CD14-positive monocyte (primary cell): ENCODE data around the gene STAP1. TPM values are rescaled to one million over a fixed set of nuclear protein-coding genes. Genes with fewer than 3 reads are reported as not detected.
A peak's percentile ranks its signal among the peaks of the same experiment; 100 is the strongest.

ENCODE experiments used
- DNase-seq, 3 donors: peaks; one replicate each; pipeline ENCODE4 v3.0.0-alpha.2; 2011 to 2022
- H2AFZ ChIP-seq: 2 replicates; pipeline ENCODE4 v1.6.0; 2012; ENCODE audit warnings: mild to moderate bottlenecking, low read depth, low read length, inconsistent platforms; ENCODE audit not compliant: insufficient read depth, poor library complexity, severe bottlenecking
- H3K27ac ChIP-seq, 2 donors: 1 replicate in 1 of 2; 2 replicates in 1 of 2; pipeline ENCODE4 v1.5.1; 2012 to 2013; ENCODE audit warnings: low read length in 2 of 2, control low read depth in 1 of 2, inconsistent platforms in 1 of 2, low read depth in 1 of 2, mild to moderate bottlenecking in 1 of 2
- H3K27me3 ChIP-seq, 2 donors: one replicate each; pipeline versions ENCODE4 v1.6.0 to v1.6.1; 2011 to 2013; ENCODE audit warnings: low read length in 2 of 2; ENCODE audit not compliant: control insufficient read depth in 2 of 2, insufficient read depth in 2 of 2
- H3K36me3 ChIP-seq, 2 donors: replicated peaks in 1 of 2; 1 replicate in 1 of 2; 2 replicates in 1 of 2; pipeline versions ENCODE4 v1.5.1 to v1.6.1; 2012 to 2013; ENCODE audit warnings: low read length in 2 of 2, control low read depth in 1 of 2, inconsistent platforms in 1 of 2, mild to moderate bottlenecking in 1 of 2; ENCODE audit not compliant: insufficient read depth in 2 of 2, control insufficient read depth in 1 of 2
- H3K4me1 ChIP-seq, 2 donors: 1 replicate in 1 of 2; 2 replicates in 1 of 2; pipeline versions ENCODE4 v1.5.1 to v1.6.1; 2012 to 2013; ENCODE audit warnings: low read length in 2 of 2, control low read depth in 1 of 2, inconsistent platforms in 1 of 2, mild to moderate bottlenecking in 1 of 2, moderate library complexity in 1 of 2; ENCODE audit not compliant: insufficient read depth in 2 of 2, control insufficient read depth in 1 of 2
- H3K4me2 ChIP-seq: replicated peaks from 2 replicates; pipeline ENCODE3; 2012; ENCODE audit warnings: low read length, moderate library complexity, mild to moderate bottlenecking; ENCODE audit not compliant: poor library complexity, severe bottlenecking; ENCODE audit errors: extremely low read depth
- H3K4me3 ChIP-seq, 3 experiments: fragments of 200-600 bp in 1 of 3; sonication (generic) in 1 of 3; replicated peaks in 1 of 3; 1 replicate in 2 of 3; 2 replicates in 1 of 3; pipeline ENCODE4 v1.5.1; 2011 to 2013; ENCODE audit warnings: low read length in 3 of 3, mild to moderate bottlenecking in 3 of 3, control low read depth in 2 of 3, low read depth in 2 of 3, inconsistent platforms in 1 of 3, moderate library complexity in 1 of 3
- H3K79me2 ChIP-seq: 2 replicates; pipeline ENCODE4 v1.6.0; 2012; ENCODE audit warnings: mild to moderate bottlenecking, control low read depth, inconsistent platforms, low read length, moderate library complexity; ENCODE audit not compliant: insufficient read depth
- H3K9ac ChIP-seq: 2 replicates; pipeline ENCODE4 v1.6.0; 2017; ENCODE audit warnings: low read length, mild to moderate bottlenecking; ENCODE audit not compliant: insufficient read depth, poor library complexity, severe bottlenecking
- H3K9me3 ChIP-seq, 2 donors: replicated peaks in 1 of 2; 1 replicate in 1 of 2; 2 replicates in 1 of 2; pipeline versions ENCODE4 v1.5.1 to v1.6.1; 2012 to 2013; ENCODE audit warnings: low read length in 2 of 2, control low read depth in 1 of 2; ENCODE audit not compliant: control insufficient read depth in 1 of 2, insufficient read depth in 1 of 2
- H4K20me1 ChIP-seq: 2 replicates; pipeline ENCODE4 v1.6.0; 2012; ENCODE audit warnings: mild to moderate bottlenecking, low read length, control low read depth, moderate library complexity; ENCODE audit not compliant: insufficient read depth
- H3K27ac Mint-ChIP-seq, 7 donors: one replicate each; pipeline ENCODE4 v1.8.0; 2020; ENCODE audit warnings: mild to moderate bottlenecking in 7 of 7, mixed read lengths in 7 of 7, moderate library complexity in 6 of 7, inconsistent platforms in 2 of 7
- H3K27me3 Mint-ChIP-seq, 3 donors: one replicate each; pipeline ENCODE4 v1.8.0; 2021 to 2022; ENCODE audit warnings: low read depth in 3 of 3, mild to moderate bottlenecking in 3 of 3, mixed read lengths in 3 of 3, moderate library complexity in 3 of 3, inconsistent platforms in 1 of 3
- H3K36me3 Mint-ChIP-seq, 2 donors: one replicate each; pipeline ENCODE4 v1.8.0; 2020; ENCODE audit warnings: mixed read lengths in 2 of 2, inconsistent platforms in 1 of 2, mild to moderate bottlenecking in 1 of 2
- H3K4me1 Mint-ChIP-seq: one replicate; pipeline ENCODE4 v1.8.0; 2020; ENCODE audit warnings: mild to moderate bottlenecking, mixed read lengths
- H3K4me3 Mint-ChIP-seq, 2 donors: one replicate each; pipeline ENCODE4 v1.8.0; 2020; ENCODE audit warnings: mild to moderate bottlenecking in 2 of 2, mixed read lengths in 2 of 2, moderate library complexity in 1 of 2
- H3K9me3 Mint-ChIP-seq, 7 donors: one replicate each; pipeline ENCODE4 v1.8.0; 2020 to 2022; ENCODE audit warnings: mixed read lengths in 7 of 7, mild to moderate bottlenecking in 6 of 7, moderate library complexity in 6 of 7, inconsistent platforms in 2 of 7
- WGBS: methylation state at CpG from one replicate; pipeline ENCODE4 v1.1.5; 2013; ENCODE audit warnings: missing lambda C conversion rate; ENCODE audit not compliant: insufficient coverage; 5-methylcytosine and 5-hydroxymethylcytosine counted together
- intact Hi-C, 2 donors: fragments of 100-400 bp; cut with micrococcal nuclease; formaldehyde crosslinking; loops; one replicate each; pipeline versions ENCODE4 v1.15.0 to v1.15.1; 2023
- polyA plus RNA-seq, 3 donors: library from polyadenylated mRNA; depleted of rRNA in 1 of 3; unstranded in 2 of 3; stranded (reverse) in 1 of 3; fragments of 300-500 nt in 2 of 3; fragments of >200 nt in 1 of 3; fragmentation: Illumina TruSeq in 2 of 3; gene quantifications; 1 replicate in 2 of 3; 2 replicates in 1 of 3; pipeline ENCODE4 v1.2.3, GENCODE V29; 2012 to 2021
- TF ChIP-seq, protein P1 (sequence below): fragments of 200-600 bp; IDR thresholded peaks from one replicate; pipeline ENCODE4 v1.8.0; 2022; ENCODE audit warnings: antibody characterized with exemption, mild to moderate bottlenecking

STAP1 gene
- polyA plus RNA-seq, 3 donors: 0.13 to 0.14 TPM; not detected in 1

- Histone ChIP-seq H2AFZ (no peak overlapping the region), H3K9me3 (no peaks in the 10 kb centered on the region), H3K27me3 (no peaks in the 10 kb centered on the region), H3K79me2 (no peaks in the 10 kb centered on the region), H3K36me3 (no peaks in the 10 kb centered on the region), H4K20me1 (no peaks in the 10 kb centered on the region), H3K4me2 (no peak overlapping the region), H3K4me1 (no peaks in the 10 kb centered on the region), H3K9ac (no peak overlapping the region), H3K4me3 (no peak overlapping the region), H3K27ac (no peak overlapping the region)
- H3K4me3 Mint-ChIP-seq: no peak overlapping the region
- peaks cover 0 to 3% of the 10 kb centered on the region in 2 donors for H3K36me3 Mint-ChIP-seq
- intact Hi-C loops: no loop called here
- no peak overlapping the region for H3K27ac Mint-ChIP-seq
- peaks cover 0 to 1% (median 0%) of the 10 kb centered on the region in 3 donors for H3K27me3 Mint-ChIP-seq
- H3K9me3 Mint-ChIP-seq: no peaks in the 10 kb centered on the region
- TF ChIP-seq, protein P1, sequence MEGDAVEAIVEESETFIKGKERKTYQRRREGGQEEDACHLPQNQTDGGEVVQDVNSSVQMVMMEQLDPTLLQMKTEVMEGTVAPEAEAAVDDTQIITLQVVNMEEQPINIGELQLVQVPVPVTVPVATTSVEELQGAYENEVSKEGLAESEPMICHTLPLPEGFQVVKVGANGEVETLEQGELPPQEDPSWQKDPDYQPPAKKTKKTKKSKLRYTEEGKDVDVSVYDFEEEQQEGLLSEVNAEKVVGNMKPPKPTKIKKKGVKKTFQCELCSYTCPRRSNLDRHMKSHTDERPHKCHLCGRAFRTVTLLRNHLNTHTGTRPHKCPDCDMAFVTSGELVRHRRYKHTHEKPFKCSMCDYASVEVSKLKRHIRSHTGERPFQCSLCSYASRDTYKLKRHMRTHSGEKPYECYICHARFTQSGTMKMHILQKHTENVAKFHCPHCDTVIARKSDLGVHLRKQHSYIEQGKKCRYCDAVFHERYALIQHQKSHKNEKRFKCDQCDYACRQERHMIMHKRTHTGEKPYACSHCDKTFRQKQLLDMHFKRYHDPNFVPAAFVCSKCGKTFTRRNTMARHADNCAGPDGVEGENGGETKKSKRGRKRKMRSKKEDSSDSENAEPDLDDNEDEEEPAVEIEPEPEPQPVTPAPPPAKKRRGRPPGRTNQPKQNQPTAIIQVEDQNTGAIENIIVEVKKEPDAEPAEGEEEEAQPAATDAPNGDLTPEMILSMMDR: no peak
- no peak for DNase-seq
- peaks cover 10% of the 10 kb centered on the region for H3K4me1 Mint-ChIP-seq
These were observed 14.7 kb downstream of the STAP1 start for GRCh38 chr4:67573193-67573592.

GRCh38 chr4:67575232-67576058, 16.9 kb downstream of the STAP1 start:
- H3K9me3 Mint-ChIP-seq: no peaks in the 10 kb centered on the region
- no peaks in the 10 kb centered on the region for H3K79me2 ChIP-seq
- intact Hi-C loops: no loop called here
- no peak overlapping the region for H3K27ac Mint-ChIP-seq
- no peak overlapping the region for H3K4me2 ChIP-seq
- peaks cover 8% of the 10 kb centered on the region for H3K4me1 Mint-ChIP-seq
- no peak overlapping the region for H3K9ac ChIP-seq
- no peaks in the 10 kb centered on the region for H3K9me3 ChIP-seq
- peak overlapping the region; percentile 21 for H2AFZ ChIP-seq
- TF ChIP-seq, protein P1: no peak
- DNase-seq: peak; percentile 3 to 11 (median 4)
- H3K27me3 Mint-ChIP-seq: peaks cover 0 to under 1% (median 0%) of the 10 kb centered on the region in 3 donors
- H3K4me3 Mint-ChIP-seq: no peak overlapping the region
- H4K20me1 ChIP-seq: no peaks in the 10 kb centered on the region
- WGBS: no CpG with 5 or more reads among the region's 13 CpGs
- H3K27ac ChIP-seq: no peak overlapping the region
- no peaks in the 10 kb centered on the region for H3K27me3 ChIP-seq
- H3K36me3 ChIP-seq: no peaks in the 10 kb centered on the region
- no peaks in the 10 kb centered on the region for H3K4me1 ChIP-seq
- H3K36me3 Mint-ChIP-seq: peaks cover 0 to 3% of the 10 kb centered on the region in 2 donors
- H3K4me3 ChIP-seq: no peak overlapping the region
